ENCODE data around the gene NDE1.
A peak's percentile ranks its signal among the peaks of the same experiment; 100 is the strongest.

NDE1 gene

DNA sequence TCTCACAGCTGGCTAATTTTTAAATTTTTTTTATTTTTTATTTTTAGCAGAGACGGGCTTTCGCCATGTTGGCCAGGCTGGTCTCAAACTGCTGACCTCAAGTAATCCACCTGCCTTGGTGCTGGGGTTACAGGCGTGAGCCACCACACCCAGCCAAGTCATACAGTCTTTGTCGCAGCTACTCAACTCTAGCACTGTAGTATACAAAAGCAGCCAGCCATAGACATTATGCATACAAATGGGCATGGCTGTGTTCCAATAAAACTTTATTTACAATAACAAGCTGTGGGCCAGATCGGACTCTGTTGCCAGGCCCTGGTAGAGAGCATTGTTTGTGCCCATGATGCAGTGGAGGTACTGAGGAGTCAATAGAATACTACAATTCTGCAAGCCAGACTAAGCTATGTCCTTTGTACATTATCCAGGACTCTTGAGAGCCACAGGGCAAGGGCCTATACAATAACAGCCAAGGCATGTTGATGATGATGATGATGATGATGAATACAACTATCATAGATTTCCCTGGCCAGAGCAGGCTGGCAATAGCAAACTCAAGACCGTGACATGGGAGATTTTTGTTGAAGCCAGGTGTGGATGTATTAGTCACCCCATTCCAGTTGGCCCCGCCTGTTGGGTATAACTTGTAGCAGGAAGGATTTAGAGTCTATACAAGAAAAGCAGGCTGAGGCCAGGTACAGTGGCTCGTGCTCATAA, 104.9 kb downstream of the NDE1 start:
- Histone ChIP-seq H3K4me1 (ENCODE audit: insufficient read depth, low read length) (no peaks in the 10 kb centered on the region), H3K9ac (ENCODE audit: low read depth, low read length) (no peak overlapping the region), H3K36me3 (ENCODE audit: insufficient read depth, low read length) (no peaks in the 10 kb centered on the region), H3K9me3 (ENCODE audit: control insufficient read depth, insufficient read depth, low read length) (no peaks in the 10 kb centered on the region)

GRCh38 chr16:15757077-15757386, 107.0 kb downstream of the NDE1 start:
- Histone ChIP-seq H3K4me1 (ENCODE audit: insufficient read depth, low read length) (peaks cover 5% of the 10 kb centered on the region), H3K9me3 (ENCODE audit: control insufficient read depth, insufficient read depth, low read length) (no peaks in the 10 kb centered on the region), H3K36me3 (ENCODE audit: insufficient read depth, low read length) (no peaks in the 10 kb centered on the region), H3K9ac (ENCODE audit: low read depth, low read length) (peak overlapping the region; percentile 33; the same call in 1 of the 2 replicates)

DNA sequence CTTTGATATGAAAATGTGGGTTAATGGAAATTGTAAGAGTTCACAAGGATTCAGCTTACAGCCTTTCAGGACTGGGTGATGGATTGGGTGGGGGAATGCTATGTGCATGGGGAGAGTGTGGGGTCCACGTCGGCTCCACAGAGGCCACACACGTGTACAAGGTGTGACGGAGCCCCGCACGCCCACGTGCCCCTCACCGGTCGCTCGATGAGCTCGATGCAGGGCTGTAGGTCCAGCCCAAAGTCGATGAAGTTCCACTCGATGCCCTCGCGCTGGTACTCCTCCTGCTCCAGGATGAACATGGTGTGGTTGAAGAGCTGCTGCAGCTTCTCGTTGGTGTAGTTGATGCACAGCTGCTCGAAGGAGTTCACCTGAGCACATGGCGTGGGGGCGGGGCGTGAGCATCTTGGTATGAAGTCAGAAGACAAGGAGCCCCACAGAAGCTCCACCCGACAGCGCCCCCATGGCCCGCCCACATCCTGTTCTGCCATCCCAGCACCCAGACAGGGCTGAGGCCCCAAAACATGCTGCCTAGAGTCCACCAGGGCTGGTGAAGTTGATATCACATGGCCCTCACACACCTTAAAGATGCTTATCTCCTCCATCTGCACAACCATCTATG, 107.7 kb downstream of the NDE1 start:
- Histone ChIP-seq H3K9me3 (ENCODE audit: control insufficient read depth, insufficient read depth, low read length) (no peaks in the 10 kb centered on the region), H3K4me1 (ENCODE audit: insufficient read depth, low read length) (peaks cover 5% of the 10 kb centered on the region), H3K36me3 (ENCODE audit: insufficient read depth, low read length) (no peaks in the 10 kb centered on the region), H3K9ac (ENCODE audit: low read depth, low read length) (no peak overlapping the region)

GRCh38 chr16:15759070-15759469, 109.0 kb downstream of the NDE1 start:
- Histone ChIP-seq H3K36me3 (ENCODE audit: insufficient read depth, low read length) (no peaks in the 10 kb centered on the region), H3K9ac (ENCODE audit: low read depth, low read length) (no peak overlapping the region), H3K9me3 (ENCODE audit: control insufficient read depth, insufficient read depth, low read length) (no peaks in the 10 kb centered on the region), H3K4me1 (ENCODE audit: insufficient read depth, low read length) (peaks cover 5% of the 10 kb centered on the region)

DNA sequence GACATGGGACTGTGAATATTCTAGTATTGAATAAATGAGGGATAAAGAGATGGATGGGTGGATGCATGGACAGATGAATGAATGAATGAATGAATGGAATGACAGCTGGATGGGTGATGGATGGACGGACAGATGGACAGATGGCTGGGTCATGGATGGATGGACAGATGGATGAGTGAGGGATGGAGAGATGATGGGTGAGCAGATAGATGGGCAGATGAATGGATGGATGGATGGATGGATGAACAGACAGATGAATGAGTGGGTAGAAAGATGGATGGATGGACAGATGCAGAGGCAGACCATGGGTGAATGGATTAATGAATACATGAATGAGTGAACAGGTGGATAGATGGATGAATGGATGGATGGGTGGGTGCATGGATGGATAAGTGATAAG, 110.1 kb downstream of the NDE1 start:
- Histone ChIP-seq H3K36me3 (ENCODE audit: insufficient read depth, low read length) (no peaks in the 10 kb centered on the region), H3K4me1 (ENCODE audit: insufficient read depth, low read length) (peaks cover 5% of the 10 kb centered on the region), H3K9me3 (ENCODE audit: control insufficient read depth, insufficient read depth, low read length) (no peaks in the 10 kb centered on the region), H3K9ac (ENCODE audit: low read depth, low read length) (no peak overlapping the region)

- Histone ChIP-seq H3K9ac (ENCODE audit: low read depth, low read length) (no peak overlapping the region), H3K4me1 (ENCODE audit: insufficient read depth, low read length) (peaks cover 5% of the 10 kb centered on the region), H3K9me3 (ENCODE audit: control insufficient read depth, insufficient read depth, low read length) (no peaks in the 10 kb centered on the region), H3K36me3 (ENCODE audit: insufficient read depth, low read length) (no peaks in the 10 kb centered on the region)
Measured at GRCh38 chr16:15764112-15764511, 114.1 kb downstream of the NDE1 start.

- Histone ChIP-seq H3K4me1 (ENCODE audit: insufficient read depth, low read length) (peaks cover 5% of the 10 kb centered on the region), H3K36me3 (ENCODE audit: insufficient read depth, low read length) (no peaks in the 10 kb centered on the region), H3K9ac (ENCODE audit: low read depth, low read length) (no peak overlapping the region), H3K9me3 (ENCODE audit: control insufficient read depth, insufficient read depth, low read length) (no peaks in the 10 kb centered on the region)
Measured at GRCh38 chr16:15765116-15765515, 115.1 kb downstream of the NDE1 start.

- no peaks in the 10 kb centered on the region for H3K36me3 ChIP-seq (ENCODE audit: insufficient read depth, low read length)
- peaks cover 5% of the 10 kb centered on the region for H3K4me1 ChIP-seq (ENCODE audit: insufficient read depth, low read length)
- no peaks in the 10 kb centered on the region for H3K9me3 ChIP-seq (ENCODE audit: control insufficient read depth, insufficient read depth, low read length)
- H3K9ac ChIP-seq (ENCODE audit: low read depth, low read length), result no peak overlapping the region
Measured at GRCh38 chr16:15765880-15766279, 115.8 kb downstream of the NDE1 start.

GRCh38 chr16:15766918-15767317, 116.9 kb downstream of the NDE1 start:
- no peaks in the 10 kb centered on the region for H3K36me3 ChIP-seq (ENCODE audit: insufficient read depth, low read length)
- H3K9me3 ChIP-seq (ENCODE audit: control insufficient read depth, insufficient read depth, low read length), result no peaks in the 10 kb centered on the region
- no peaks in the 10 kb centered on the region; the same call in 1 of the 2 replicates for H3K4me1 ChIP-seq (ENCODE audit: insufficient read depth, low read length)
- no peak overlapping the region for H3K9ac ChIP-seq (ENCODE audit: low read depth, low read length)

GRCh38 chr16:15768201-15768600, 118.2 kb downstream of the NDE1 start:
- no peak overlapping the region for H3K9ac ChIP-seq (ENCODE audit: low read depth, low read length)
- H3K9me3 ChIP-seq (ENCODE audit: control insufficient read depth, insufficient read depth, low read length), result no peaks in the 10 kb centered on the region
- H3K36me3 ChIP-seq (ENCODE audit: insufficient read depth, low read length), result no peaks in the 10 kb centered on the region
- H3K4me1 ChIP-seq (ENCODE audit: insufficient read depth, low read length), result no peaks in the 10 kb centered on the region; the same call in 1 of the 2 replicates

DNA sequence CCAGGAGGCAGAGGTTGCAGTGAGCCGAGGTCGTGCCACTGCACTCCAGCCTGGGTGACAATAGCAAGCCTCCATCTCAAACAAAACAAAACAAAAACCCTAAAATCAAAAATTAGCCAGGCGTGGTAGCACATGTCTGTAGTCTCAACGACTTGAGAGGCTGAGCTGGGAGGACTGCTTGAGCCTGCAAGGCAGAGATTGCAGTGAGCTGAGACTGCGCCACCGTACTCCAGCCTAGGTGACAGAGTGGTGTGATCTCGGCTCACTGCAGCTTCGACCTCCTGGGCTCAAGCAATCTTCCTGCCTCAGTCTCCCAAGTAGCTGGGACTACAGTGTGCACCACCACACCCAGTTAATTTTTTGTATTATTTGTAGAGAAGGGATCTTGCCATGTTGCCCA, 119.2 kb downstream of the NDE1 start:
- Histone ChIP-seq H3K36me3 (ENCODE audit: insufficient read depth, low read length) (no peaks in the 10 kb centered on the region), H3K9me3 (ENCODE audit: control insufficient read depth, insufficient read depth, low read length) (no peaks in the 10 kb centered on the region), H3K4me1 (ENCODE audit: insufficient read depth, low read length) (no peaks in the 10 kb centered on the region; the same call in 1 of the 2 replicates), H3K9ac (ENCODE audit: low read depth, low read length) (no peak overlapping the region)

- Histone ChIP-seq H3K9ac (ENCODE audit: low read depth, low read length) (no peak overlapping the region), H3K36me3 (ENCODE audit: insufficient read depth, low read length) (no peaks in the 10 kb centered on the region), H3K9me3 (ENCODE audit: control insufficient read depth, insufficient read depth, low read length) (no peaks in the 10 kb centered on the region), H3K4me1 (ENCODE audit: insufficient read depth, low read length) (no peaks in the 10 kb centered on the region; the same call in 1 of the 2 replicates)
Measured at GRCh38 chr16:15770107-15770506, 120.1 kb downstream of the NDE1 start.

DNA sequence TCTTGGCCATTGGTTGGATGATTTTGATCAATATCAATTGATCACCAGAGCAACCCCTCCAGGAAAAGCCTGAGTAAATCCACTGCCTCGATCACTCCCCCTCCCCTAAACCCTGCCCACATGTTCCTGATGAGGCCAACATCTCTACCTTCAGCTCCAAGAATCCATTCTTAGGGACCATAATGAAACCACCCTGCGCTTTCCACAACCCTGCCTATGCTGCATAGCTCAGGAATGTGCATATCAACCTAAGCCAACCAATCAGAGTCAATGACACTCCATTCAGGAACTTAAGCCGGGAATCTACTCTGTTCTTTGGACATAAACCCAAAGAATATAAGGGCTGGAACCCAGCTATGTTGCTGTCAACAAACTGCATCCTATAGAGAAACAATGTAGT, 120.5 kb downstream of the NDE1 start:
- Histone ChIP-seq H3K4me1 (ENCODE audit: insufficient read depth, low read length) (no peaks in the 10 kb centered on the region; the same call in 1 of the 2 replicates), H3K9me3 (ENCODE audit: control insufficient read depth, insufficient read depth, low read length) (no peaks in the 10 kb centered on the region)

GRCh38 chr16:15771694-15772093, 121.6 kb downstream of the NDE1 start:
- no peak overlapping the region for H3K9ac ChIP-seq (ENCODE audit: low read depth, low read length)
- no peaks in the 10 kb centered on the region for H3K9me3 ChIP-seq (ENCODE audit: control insufficient read depth, insufficient read depth, low read length)
- no peaks in the 10 kb centered on the region for H3K36me3 ChIP-seq (ENCODE audit: insufficient read depth, low read length)
- H3K4me1 ChIP-seq (ENCODE audit: insufficient read depth, low read length), result no peaks in the 10 kb centered on the region; the same call in 1 of the 2 replicates

More for the DNA sequence above, 120.5 kb downstream of the NDE1 start:
- no peaks in the 10 kb centered on the region for H3K36me3 ChIP-seq (ENCODE audit: insufficient read depth, low read length)
- no peak overlapping the region for H3K9ac ChIP-seq (ENCODE audit: low read depth, low read length)

DNA sequence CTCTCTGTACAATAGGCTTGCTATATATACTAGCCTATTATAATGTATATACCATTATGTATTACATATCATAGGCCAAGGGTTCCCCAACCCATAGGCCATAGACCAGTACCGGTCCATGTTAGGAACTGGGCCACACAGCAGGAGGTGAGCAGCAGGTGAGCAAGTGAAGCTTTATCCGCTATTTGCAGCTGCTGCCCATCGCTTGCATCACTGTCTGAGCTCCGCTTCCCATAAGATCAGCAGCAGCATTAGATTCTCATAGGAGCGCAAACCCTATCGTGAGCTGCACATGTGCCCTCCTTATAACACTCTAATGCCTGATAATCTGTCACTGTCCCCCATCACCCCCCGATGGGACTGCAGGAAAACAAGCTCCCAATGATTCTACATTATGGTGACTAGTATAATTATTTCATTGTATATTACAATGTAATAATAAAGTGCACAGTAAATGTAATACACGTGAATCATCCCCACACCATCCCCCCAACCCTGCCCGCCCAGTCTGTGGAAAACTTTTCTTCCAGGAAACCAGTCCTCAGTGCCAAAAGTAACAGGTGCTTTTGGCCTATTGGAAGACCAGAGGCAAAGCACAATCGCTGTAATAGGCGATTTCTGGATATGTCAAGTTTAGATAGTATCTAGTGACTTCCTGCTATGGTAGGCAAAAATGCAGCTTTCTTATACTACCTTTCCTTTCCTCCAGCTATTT, 122.7 kb downstream of the NDE1 start:
- H3K9ac ChIP-seq (ENCODE audit: low read depth, low read length), result no peak overlapping the region
- H3K9me3 ChIP-seq (ENCODE audit: control insufficient read depth, insufficient read depth, low read length), result no peaks in the 10 kb centered on the region
- H3K4me1 ChIP-seq (ENCODE audit: insufficient read depth, low read length), result no peaks in the 10 kb centered on the region; the same call in 1 of the 2 replicates
- no peaks in the 10 kb centered on the region for H3K36me3 ChIP-seq (ENCODE audit: insufficient read depth, low read length)

Measured in ES-I3 (cell line).